Pons (tissue), 1 donor: ENCODE results near the gene KIAA1549.

Source experiments
- DNase-seq: peaks from one replicate; pipeline ENCODE4 v3.0.0-alpha.2; 2016; ENCODE audit warnings: low spot score

Gene KIAA1549

GRCh38 chr7:138975343-138976104 is 5.7 kb downstream of the KIAA1549 start:
- no peak for DNase-seq

GRCh38 chr7:138974675-138975292 is 6.4 kb downstream of the KIAA1549 start:
- DNase-seq, result no peak

- no peak for DNase-seq
Measured at GRCh38 chr7:138974103-138974502, 7.1 kb downstream of the KIAA1549 start.

- peak; percentile 18 for DNase-seq
Measured at GRCh38 chr7:138970952-138971351, 10.2 kb downstream of the KIAA1549 start.

- DNase-seq, result no peak
Measured at GRCh38 chr7:138970446-138970845, 10.7 kb downstream of the KIAA1549 start.

GRCh38 chr7:138967159-138967558 is 14.0 kb downstream of the KIAA1549 start:
- no peak for DNase-seq

- no peak for DNase-seq
Measured at GRCh38 chr7:138964624-138965436, 16.4 kb downstream of the KIAA1549 start.

GRCh38 chr7:138963675-138964074 is 17.5 kb downstream of the KIAA1549 start:
- DNase-seq, result no peak

GRCh38 chr7:138962561-138963270 is 18.5 kb downstream of the KIAA1549 start:
- DNase-seq, result no peak

- DNase-seq, result peak; percentile 18
Measured at GRCh38 chr7:138961159-138961558, 20.0 kb downstream of the KIAA1549 start.

GRCh38 chr7:138958391-138958956 is 22.7 kb downstream of the KIAA1549 start:
- no peak for DNase-seq

GRCh38 chr7:138957753-138958390 is 23.3 kb downstream of the KIAA1549 start:
- DNase-seq, result no peak

- no peak for DNase-seq
Measured at GRCh38 chr7:138957217-138957616, 24.0 kb downstream of the KIAA1549 start.

- no peak for DNase-seq
Measured at GRCh38 chr7:138954545-138955475, 26.4 kb downstream of the KIAA1549 start.

- DNase-seq, result no peak
Measured at GRCh38 chr7:138952791-138953190, 28.4 kb downstream of the KIAA1549 start.

- no peak for DNase-seq
Measured at GRCh38 chr7:138951953-138952352, 29.2 kb downstream of the KIAA1549 start.

GRCh38 chr7:138949421-138950088 is 31.6 kb downstream of the KIAA1549 start:
- no peak for DNase-seq

- DNase-seq, result no peak
Measured at GRCh38 chr7:138948403-138948802, 32.8 kb downstream of the KIAA1549 start.

- no peak for DNase-seq
Measured at GRCh38 chr7:138945821-138946220, 35.4 kb downstream of the KIAA1549 start.

GRCh38 chr7:138945154-138945553 is 36.0 kb downstream of the KIAA1549 start:
- no peak for DNase-seq
